Transverse colon (tissue), 4 donors: Measurements from ENCODE around the gene PRKCD. TPM values are rescaled to one million over a fixed set of nuclear protein-coding genes. Genes with fewer than 3 reads are reported as not detected.

Experiments
- DNase-seq: peaks from one replicate; pipeline ENCODE4 v3.0.0-alpha.2; 2019
- H3K27ac ChIP-seq, 4 donors: fragments of 200-600 bp; sonication (generic); 2 replicates each; pipeline ENCODE4 v1.5.1; 2016 to 2018; ENCODE audit warnings: inconsistent platforms in 4 of 4
- H3K27me3 ChIP-seq: fragments of 200-600 bp; sonication (generic); 2 replicates; pipeline ENCODE4 v1.5.1; 2017; ENCODE audit warnings: inconsistent platforms
- H3K36me3 ChIP-seq, 4 donors: fragments of 200-600 bp; sonication (generic); 2 replicates each; pipeline ENCODE4 v1.5.1; 2017 to 2019; ENCODE audit warnings: inconsistent platforms in 4 of 4
- H3K4me1 ChIP-seq, 4 donors: fragments of 200-600 bp; sonication (generic); 2 replicates each; pipeline ENCODE4 v1.5.1; 2017 to 2020; ENCODE audit warnings: inconsistent platforms in 4 of 4
- H3K4me3 ChIP-seq, 4 donors: fragments of 200-600 bp; sonication (generic); 1 replicate in 1 of 4; 2 replicates in 3 of 4; pipeline versions ENCODE4 v1.5.1 to v1.6.1; 2017 to 2019; ENCODE audit warnings: inconsistent platforms in 4 of 4
- H3K9me3 ChIP-seq, 2 donors: fragments of 200-600 bp; sonication (generic); 2 replicates each; pipeline ENCODE4 v1.5.1; 2017 to 2019; ENCODE audit warnings: inconsistent platforms in 2 of 2
- EP300 ChIP-seq: sonication (generic); formaldehyde crosslinking; IDR thresholded peaks from one replicate; pipeline ENCODE4 v1.6.1; 2017; ENCODE audit warnings: antibody characterized with exemption, low read depth
- POLR2A ChIP-seq: fragments of 450-650 bp; IDR thresholded peaks from one replicate; pipeline ENCODE4 v1.6.1; 2016; ENCODE audit warnings: antibody characterized with exemption, mild to moderate bottlenecking, moderate library complexity
- POLR2AphosphoS5 ChIP-seq, 3 donors: sonication (generic); formaldehyde crosslinking; IDR thresholded peaks; one replicate each; pipeline ENCODE4 v1.6.1; 2016; ENCODE audit warnings: antibody characterized with exemption in 3 of 3
- WGBS, 2 donors: methylation state at CpG; one replicate each; pipeline ENCODE4 v1.1.5; 2018; ENCODE audit warnings: low coverage in 1 of 2; 5-methylcytosine and 5-hydroxymethylcytosine counted together
- in situ Hi-C, 4 donors: fragments of 200-750 bp; cut with MboI; loops; one replicate each; pipeline versions ENCODE4 v1.15.0 to v1.15.1; 2017; ENCODE audit warnings: low sequenced_read_pairs in 3 of 4, low pct_ligation_motif_present in 1 of 4, low pct_unique_long_range_greater_than_20kb in 1 of 4
- intact Hi-C: fragments of 100-400 bp; cut with DNase I; formaldehyde crosslinking; loops from one replicate; pipeline ENCODE4 v1.15.1; 2023; ENCODE audit warnings: low total_unique reads
- total RNA-seq, 4 donors: library from RNA; depleted of rRNA; stranded (reverse); fragments of >200 nt; gene quantifications; one replicate each; pipeline ENCODE4 v1.1.0, GENCODE V29; 2016
- TF ChIP-seq, protein P1 (sequence below), 5 experiments: fragments of 200-600 bp in 3 of 5; fragments of 450-650 bp in 2 of 5; sonication (generic) in 3 of 5; IDR thresholded peaks; 1 replicate in 2 of 5; 2 replicates in 3 of 5; pipeline ENCODE4 v1.5.1; 2016 to 2017; ENCODE audit warnings: antibody characterized with exemption in 5 of 5, inconsistent platforms in 3 of 5, mild to moderate bottlenecking in 2 of 5, moderate library complexity in 1 of 5

The PRKCD gene
- total RNA-seq, 4 donors from 2014 or later, result 43.8 to 78.9 (median 55.9) TPM

DNA sequence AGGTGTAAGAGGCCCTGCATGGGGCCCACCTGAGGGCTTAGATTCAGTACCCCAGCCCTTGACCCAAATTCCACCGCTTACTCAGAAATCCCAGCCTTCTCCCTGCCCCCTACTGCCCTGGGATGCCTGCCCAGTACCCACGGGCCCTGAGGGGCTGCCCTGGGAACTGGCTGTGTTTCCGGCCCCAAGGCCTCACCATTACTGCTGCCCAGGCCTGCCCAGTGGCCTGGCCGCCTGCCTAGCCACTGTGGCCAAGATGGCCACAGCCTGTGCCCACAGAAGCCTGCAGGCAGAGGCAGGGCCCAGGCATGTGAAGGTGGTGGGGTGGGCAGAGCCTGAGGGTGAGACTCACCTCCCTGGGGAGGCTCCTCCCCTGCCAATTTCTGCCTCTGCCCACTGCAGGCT, 6.1 kb upstream of the PRKCD start:
- Histone ChIP-seq H3K9me3 (no peaks in the 10 kb centered on the region), H3K27me3 (peaks cover 3% of the 10 kb centered on the region), H3K36me3 (no peaks in the 10 kb centered on the region), H3K27ac (peak overlapping the region; percentile 75 to 95 (median 85)), H3K4me1 (peaks cover 28 to 91% (median 61%) of the 10 kb centered on the region in 4 donors), H3K4me3 (no peak overlapping the region)
- in situ Hi-C loops, result no loop called here
- TF ChIP-seq POLR2AphosphoS5 (IDR thresholded peaks at IDR 0.05), result no peak
- TF ChIP-seq, protein P1, sequence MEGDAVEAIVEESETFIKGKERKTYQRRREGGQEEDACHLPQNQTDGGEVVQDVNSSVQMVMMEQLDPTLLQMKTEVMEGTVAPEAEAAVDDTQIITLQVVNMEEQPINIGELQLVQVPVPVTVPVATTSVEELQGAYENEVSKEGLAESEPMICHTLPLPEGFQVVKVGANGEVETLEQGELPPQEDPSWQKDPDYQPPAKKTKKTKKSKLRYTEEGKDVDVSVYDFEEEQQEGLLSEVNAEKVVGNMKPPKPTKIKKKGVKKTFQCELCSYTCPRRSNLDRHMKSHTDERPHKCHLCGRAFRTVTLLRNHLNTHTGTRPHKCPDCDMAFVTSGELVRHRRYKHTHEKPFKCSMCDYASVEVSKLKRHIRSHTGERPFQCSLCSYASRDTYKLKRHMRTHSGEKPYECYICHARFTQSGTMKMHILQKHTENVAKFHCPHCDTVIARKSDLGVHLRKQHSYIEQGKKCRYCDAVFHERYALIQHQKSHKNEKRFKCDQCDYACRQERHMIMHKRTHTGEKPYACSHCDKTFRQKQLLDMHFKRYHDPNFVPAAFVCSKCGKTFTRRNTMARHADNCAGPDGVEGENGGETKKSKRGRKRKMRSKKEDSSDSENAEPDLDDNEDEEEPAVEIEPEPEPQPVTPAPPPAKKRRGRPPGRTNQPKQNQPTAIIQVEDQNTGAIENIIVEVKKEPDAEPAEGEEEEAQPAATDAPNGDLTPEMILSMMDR (IDR thresholded peaks at IDR 0.05), result no peak
- no peak for TF ChIP-seq POLR2A
- no peak for TF ChIP-seq EP300
- WGBS, 2 donors, result 71% methylated on average over 4 of the region's 4 CpGs; no CpG with 5 or more reads in 1 of the 2 donors
- intact Hi-C loops, result no loop called here
- DNase-seq, result no peak

DNA sequence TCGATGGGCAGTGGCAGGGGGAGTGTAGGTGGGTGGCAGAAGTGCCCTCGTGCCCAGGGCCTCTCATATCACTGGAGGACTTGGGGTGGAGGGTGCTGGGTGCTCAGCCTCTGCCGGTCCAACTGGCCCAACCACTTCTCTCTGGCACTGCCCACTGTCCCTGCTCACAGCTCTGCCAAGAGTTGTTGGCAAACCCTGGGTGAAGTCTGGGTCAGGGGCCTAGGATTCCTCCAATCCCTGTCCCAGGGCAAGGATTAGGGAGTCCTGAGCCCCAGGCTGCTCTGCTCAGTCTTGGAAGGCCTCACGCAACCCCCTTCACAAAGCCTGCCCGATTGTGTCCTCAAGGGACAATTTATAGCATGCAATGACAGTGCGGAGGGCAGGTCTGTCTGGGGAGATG, 5.2 kb upstream of the PRKCD start:
- intact Hi-C loops, result no loop called here
- peak in 2 of 3 donors; percentile 60 to 67 for TF ChIP-seq POLR2AphosphoS5 (IDR thresholded peaks at IDR 0.05)
- no peak for TF ChIP-seq EP300
- Histone ChIP-seq H3K9me3 (no peaks in the 10 kb centered on the region), H3K36me3 (no peaks in the 10 kb centered on the region), H3K27ac (peak overlapping the region; percentile 75 to 95 (median 85)), H3K4me1 (peaks cover 27 to 94% (median 60%) of the 10 kb centered on the region in 4 donors), H3K27me3 (peaks cover 3% of the 10 kb centered on the region), H3K4me3 (no peak overlapping the region)
- WGBS, 2 donors, result 59 to 64% methylated on average over 2 to 6 of the region's 6 CpGs
- DNase-seq, result peak; percentile 86
- in situ Hi-C loops, result no loop called here

DNA sequence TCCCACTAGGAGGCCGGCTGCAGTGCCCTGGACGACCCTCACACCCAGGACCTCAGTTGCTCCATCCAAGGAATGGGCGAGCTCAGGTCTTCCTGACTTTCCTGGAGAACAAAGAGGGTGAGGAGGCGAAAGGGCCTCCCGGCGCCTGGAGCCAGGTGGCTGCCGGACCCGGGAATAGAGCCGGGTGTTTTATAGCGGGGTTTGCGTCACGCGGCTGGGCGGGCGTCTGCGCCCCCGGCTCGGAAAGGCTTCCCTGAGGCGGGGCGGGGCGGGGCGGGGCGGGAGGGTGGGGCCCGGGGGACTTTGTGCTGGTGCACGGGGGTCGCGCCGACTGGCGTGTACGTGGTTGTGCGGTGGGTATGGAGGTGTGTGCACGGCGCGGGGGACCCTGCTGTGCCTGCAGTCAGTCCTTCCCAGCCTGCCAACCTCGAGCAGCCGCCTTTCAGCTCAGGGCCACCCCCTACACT, 4.6 kb upstream of the PRKCD start:
- Histone ChIP-seq H3K27ac (peak overlapping the region; percentile 75 to 95 (median 85)), H3K4me1 (peaks cover 22 to 88% (median 55%) of the 10 kb centered on the region in 4 donors), H3K36me3 (no peaks in the 10 kb centered on the region), H3K4me3 (peak overlapping the region in 1 of 4 donors; percentile 3), H3K9me3 (no peaks in the 10 kb centered on the region), H3K27me3 (peaks cover 3% of the 10 kb centered on the region)
- 8% methylated on average over 34 of the region's 36 CpGs; no CpG with 5 or more reads in 1 of the 2 donors for WGBS, 2 donors
- DNase-seq, result peak; percentile 83
- intact Hi-C loops, result no loop called here
- TF ChIP-seq EP300, result no peak
- TF ChIP-seq, protein P1 (IDR thresholded peaks at IDR 0.05), result no peak
- TF ChIP-seq POLR2A, result peak; percentile 62
- TF ChIP-seq POLR2AphosphoS5 (IDR thresholded peaks at IDR 0.05), result peak; percentile 47 to 80 (median 63)
- in situ Hi-C loops, result no loop called here

DNA sequence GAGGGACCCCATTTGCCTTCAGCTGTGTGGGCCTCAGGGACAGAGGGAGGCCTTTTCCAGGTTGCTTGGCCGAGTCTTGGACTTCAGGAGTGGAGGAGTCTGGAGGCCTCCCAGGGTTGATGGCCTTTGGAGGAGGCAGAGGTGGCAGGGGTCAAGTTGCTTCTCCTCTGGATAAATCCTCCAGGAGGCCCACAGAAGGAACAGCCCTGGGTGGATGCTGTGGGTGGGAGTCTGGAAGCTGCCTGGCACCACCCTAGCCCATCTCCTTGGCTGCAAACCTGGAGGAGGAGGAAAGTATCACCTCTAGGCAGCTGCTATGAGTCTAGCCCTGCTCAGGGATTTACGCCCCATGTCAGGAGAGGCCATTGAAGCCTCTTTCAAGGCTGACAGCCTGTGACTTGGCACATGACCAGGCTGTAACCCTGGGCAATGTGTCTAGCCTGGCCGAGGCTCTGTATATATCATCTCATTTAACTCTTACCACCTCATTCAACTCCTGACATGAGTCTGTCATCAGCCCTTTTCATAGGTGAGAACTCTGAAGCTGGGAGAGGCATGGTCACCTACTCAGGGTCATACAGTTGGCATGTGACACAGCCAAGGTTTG, 2.9 kb upstream of the PRKCD start:
- DNase-seq, result no peak
- intact Hi-C loops (no loop called here), in situ Hi-C loops (no loop called here)
- TF ChIP-seq EP300 (no peak), POLR2AphosphoS5 (IDR thresholded peaks at IDR 0.05) (no peak), POLR2A (no peak)
- TF ChIP-seq, protein P1 (IDR thresholded peaks at IDR 0.05), result no peak
- H3K27me3 ChIP-seq, result peaks cover 3% of the 10 kb centered on the region
- peak overlapping the region; percentile 91 to 95 (median 94) for H3K27ac ChIP-seq
- 66 to 100% methylated on average over 1 to 3 of the region's 3 CpGs for WGBS, 2 donors
- no peak overlapping the region for H3K4me3 ChIP-seq
- peaks cover 20 to 82% (median 53%) of the 10 kb centered on the region in 4 donors for H3K4me1 ChIP-seq
- H3K36me3 ChIP-seq, result no peaks in the 10 kb centered on the region
- no peaks in the 10 kb centered on the region for H3K9me3 ChIP-seq
